Measurements from ENCODE around the gene IL31RA.
"Not testable (repeated sequence)": the region's sequence is repeated elsewhere in the genome, so short reads cannot be mapped to it uniquely, and the experiment has no call there.

Gene IL31RA

DNA sequence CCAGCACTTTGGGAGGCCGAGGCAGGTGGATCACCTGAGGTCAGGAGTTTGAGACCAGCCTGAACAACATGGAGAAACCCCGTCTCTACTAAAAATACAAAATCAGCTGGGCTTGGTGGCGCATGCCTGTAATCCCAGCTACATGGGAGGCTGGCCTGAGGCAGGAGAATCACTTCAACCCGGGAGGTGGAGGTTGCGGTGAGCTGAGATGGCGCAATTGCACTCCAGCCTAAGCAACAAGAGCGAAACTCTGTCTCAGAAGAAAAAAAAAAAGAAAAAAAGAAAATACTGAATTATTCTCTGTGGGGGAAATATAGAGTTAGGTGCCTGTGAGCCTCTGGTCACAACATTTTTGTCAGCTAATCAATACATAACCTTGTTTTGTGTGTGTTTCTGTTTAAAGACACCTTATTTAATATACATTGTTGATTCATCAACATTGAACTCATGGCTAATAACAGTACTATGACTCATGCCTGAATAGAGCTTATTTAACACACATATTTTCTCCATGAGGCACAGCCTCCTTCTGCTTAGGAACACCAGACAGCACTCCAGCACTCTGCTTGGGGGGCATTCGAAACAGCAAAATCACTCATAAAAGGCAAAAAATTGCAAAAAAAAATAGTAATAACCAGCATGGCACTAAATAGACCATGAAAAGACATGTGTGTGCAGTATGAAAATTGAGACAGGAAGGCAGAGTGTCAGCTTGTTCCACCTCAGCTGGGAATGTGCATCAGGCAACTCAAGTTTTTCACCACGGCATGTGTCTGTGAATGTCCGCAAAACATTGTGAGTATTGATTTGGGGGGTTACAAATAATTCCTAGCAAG lies at the start of gene IL31RA:
TSS of gene IL31RA (plus strand) at position 519 of the 836 bp plus-strand sequence. CDS start at position 733, 214 bp downstream.
- DNase-seq: peak; percentile 53

GRCh38 chr5:55808814-55809213 lies 42.3 kb upstream of the IL31RA start:
- DNase-seq: not testable (repeated sequence)

DNA sequence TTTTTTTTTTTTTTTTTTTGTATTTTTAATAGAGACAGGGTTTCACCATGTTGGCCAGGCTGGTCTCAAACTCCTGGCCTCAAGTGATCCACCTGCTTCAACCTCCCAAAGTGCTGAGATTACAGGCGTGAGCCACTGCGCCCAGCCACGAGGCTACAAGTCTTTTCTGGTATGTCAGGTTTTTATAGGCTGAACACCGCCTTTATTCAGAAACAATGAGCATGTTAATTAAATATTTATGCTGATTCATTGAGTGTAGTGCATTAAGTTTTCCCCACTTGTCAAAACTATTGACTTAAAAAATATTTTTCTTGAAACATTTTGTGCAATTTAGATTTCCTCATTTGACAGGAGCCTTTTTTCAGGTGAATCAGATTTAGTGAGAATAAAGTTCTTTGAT lies 35.2 kb upstream of the IL31RA start:
- not testable (repeated sequence) for DNase-seq

DNA sequence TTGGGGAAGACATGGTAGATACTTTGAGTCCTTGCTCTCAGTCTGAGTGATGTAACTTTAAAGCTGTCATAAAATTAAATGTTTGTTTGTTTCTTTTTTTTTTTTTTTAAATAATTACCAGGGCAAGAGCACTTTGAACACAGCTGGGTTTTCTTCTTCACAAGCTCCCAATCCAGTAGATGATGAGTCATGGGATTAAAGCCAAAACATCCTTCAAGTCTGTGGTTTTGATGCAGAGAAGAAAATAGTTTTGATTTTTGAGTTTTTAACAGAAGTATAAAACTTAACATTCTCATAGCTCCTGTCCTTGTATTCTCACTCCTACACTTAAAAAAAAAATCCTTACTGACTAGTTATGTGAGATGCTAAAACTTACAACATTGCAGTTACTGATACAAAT lies 34.8 kb upstream of the IL31RA start:
- no peak for DNase-seq

DNA sequence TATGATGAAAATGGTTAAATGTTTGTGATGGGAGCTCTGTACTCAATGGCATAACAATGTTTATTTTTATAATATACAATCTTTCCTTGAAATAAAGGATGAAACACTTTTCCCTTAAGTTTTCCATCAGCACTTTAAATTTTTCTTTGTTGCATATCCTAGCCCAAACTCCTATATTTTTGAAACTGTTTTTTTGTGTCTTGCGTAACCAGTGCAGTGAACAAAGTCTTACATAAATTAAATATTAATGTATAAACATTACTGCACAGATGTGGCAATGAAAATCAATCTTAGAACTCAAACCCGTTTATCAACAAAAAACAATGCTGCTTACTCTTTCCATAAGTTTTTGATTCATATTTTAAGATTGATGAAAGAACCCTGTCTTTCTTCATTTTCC lies 34.1 kb upstream of the IL31RA start:
- DNase-seq: no peak

DNA sequence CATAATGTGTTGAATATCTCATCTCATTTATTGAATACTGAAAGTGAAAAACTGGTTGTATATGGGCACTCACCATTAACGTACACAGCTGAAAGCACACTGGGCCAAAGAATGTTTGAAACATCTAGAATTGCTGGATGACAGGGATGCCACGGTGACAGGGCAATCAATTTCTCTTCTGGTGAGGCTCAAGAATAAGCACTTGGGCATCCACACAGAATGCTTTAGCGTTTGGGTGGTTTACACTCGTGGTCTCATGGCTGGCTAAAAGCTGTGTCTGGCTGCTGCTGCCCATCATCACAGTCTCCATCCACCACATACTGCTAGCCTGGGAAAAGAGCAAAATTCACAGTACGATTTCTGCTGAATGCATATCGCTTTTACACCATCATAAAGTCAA lies 30.7 kb upstream of the IL31RA start:
- no peak for DNase-seq

GRCh38 chr5:55821731-55822512 lies 29.2 kb upstream of the IL31RA start:
- peak; percentile 1 for DNase-seq

GRCh38 chr5:55823151-55823796 lies 27.9 kb upstream of the IL31RA start:
- DNase-seq: no peak

DNA sequence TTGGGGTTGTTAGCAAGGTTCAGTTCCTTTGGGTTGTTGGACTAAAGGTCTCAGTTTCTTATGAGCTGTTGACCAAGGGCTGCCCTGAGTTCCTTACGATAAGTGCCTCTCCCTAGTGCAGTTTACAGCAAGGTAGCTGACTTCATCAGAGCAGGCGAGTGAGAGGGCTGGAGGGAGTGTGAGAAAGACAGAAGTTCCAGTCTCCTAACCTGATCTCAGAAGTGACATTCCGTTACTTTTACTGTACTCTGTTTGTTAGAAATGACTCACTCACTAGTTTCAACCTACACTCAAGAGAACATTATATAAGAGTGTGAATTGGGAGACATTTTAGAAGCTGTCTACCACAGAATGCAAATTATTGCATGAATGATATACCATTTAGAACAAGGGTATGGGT lies 21.2 kb upstream of the IL31RA start:
- DNase-seq: no peak

DNA sequence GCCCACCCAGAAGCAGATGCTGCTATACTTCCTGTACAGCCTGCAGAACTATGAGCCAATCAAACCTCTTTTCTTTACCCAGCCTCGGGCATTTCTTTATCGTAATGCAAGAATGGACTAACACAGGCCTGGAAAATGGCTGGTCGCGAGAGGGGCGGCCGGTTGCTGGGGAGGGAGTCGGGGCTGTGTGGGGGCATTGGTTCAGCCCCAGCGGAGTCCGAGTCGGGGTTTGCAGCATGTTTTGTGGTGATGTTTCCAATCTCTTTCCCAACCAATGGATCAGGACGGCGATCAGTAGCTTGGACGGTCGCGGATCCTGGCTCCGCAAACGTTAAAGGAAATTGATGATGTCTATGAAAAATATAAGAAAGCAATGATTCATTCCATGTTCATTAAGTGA lies 18.7 kb upstream of the IL31RA start:
- no peak for DNase-seq

DNA sequence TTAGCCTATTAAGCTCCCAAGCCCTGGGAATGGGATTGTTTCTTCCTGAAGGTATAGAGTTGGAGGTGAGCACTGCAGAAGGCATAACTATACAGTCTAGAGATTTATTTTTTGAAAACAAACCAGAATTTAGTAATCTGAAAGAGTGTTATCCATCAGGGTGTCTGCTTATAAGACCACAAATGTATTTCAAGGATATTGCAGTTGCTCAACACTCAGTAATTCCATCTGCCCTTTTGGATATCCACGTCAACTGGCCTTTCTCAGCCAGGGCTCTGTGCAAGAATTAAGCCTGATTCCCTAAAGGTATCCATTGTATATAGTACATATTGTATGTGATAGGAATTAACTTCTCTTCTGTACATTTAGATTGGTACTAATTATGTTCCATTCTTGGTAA lies 15.0 kb upstream of the IL31RA start:
- DNase-seq: no peak

- DNase-seq: no peak
Measured at GRCh38 chr5:55841976-55842375, 9.2 kb upstream of the IL31RA start.

GRCh38 chr5:55847837-55848236 lies 3.3 kb upstream of the IL31RA start:
- DNase-seq: no peak

GRCh38 chr5:55848783-55849182 lies 2.4 kb upstream of the IL31RA start:
- DNase-seq: no peak

DNA sequence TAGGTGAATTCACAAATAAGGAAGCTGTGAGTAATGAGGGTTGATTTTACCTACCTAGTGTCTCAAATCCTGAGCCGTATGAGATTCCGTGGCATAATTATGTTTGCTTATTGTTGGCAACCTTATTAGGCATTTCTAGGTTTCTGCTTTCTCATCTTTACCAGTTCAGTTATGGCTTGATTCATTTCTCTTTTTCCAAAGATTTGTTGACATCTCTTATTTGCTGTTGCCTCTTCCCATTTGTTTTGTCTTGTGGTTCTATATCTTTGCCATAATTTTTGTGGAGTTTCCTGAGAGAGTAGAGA lies 470 bp downstream of the IL31RA start:
- DNase-seq: no peak

GRCh38 chr5:55852503-55852902 lies 1.3 kb downstream of the IL31RA start:
- no peak for DNase-seq

DNA sequence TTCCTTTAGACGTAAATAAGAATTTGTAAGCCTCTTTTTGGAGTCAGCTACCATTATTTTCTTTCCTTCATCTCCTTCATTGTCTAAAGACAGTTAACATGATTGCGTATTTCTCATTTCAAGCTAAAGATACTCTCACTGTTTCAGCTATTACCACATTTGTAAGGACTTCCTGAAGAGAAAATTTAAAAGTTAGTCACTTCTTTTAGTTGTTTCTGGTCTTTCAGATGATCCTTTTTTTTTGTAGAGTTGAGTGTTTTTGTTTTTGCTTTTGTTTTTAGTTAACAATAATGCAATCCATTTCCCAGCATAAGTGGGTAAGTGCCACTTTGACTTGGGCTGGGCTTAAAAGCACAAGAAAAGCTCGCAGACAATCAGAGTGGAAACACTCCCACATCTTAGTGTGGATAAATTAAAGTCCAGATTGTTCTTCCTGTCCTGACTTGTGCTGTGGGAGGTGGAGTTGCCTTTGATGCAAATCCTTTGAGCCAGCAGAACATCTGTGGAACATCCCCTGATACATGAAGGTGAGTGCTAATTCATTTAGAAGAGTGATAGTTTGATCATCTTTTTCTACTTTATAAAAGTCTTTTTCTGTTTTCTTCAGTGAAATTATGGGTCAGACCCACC lies 2.0 kb downstream of the IL31RA start:
- DNase-seq: peak; percentile 86

- no peak for DNase-seq
Measured at GRCh38 chr5:55853818-55854217, 2.7 kb downstream of the IL31RA start.

- DNase-seq: no peak
Measured at GRCh38 chr5:55855509-55855908, 4.4 kb downstream of the IL31RA start.

DNA sequence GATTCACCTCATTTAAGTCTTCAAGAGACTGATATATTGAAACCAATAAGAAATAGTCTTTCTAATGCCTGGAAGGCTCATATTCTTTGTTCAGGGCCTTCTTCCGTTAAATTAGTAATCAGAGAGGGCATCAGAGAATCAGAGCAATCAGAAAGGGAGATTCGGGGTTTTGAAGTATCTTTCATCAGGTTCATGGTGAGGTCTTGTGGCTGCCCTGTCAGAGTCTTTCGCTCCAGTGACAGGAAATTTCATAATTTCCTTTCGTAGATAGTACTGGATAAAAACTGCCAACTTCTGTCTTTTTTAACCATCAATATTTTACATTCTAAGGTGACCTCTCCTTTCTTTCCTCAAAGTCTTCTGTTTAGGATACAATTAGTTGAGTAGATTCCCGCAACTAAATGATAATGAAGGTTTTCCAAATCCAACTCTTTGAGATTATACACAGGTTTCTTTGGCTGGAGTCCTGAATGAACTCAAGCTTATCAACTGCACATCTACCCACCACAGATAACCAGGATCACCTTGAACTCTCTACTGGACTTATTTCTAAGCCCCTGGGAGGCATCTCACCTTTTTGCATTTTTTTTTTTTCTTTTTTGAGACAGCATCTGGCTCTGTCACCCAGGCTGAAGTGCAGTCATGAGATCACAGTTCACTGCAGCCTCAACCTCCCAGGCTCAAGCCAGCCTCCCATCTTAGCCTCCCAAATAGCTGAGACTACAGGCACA lies 5.5 kb downstream of the IL31RA start:
- peak; percentile 87 for DNase-seq

DNA sequence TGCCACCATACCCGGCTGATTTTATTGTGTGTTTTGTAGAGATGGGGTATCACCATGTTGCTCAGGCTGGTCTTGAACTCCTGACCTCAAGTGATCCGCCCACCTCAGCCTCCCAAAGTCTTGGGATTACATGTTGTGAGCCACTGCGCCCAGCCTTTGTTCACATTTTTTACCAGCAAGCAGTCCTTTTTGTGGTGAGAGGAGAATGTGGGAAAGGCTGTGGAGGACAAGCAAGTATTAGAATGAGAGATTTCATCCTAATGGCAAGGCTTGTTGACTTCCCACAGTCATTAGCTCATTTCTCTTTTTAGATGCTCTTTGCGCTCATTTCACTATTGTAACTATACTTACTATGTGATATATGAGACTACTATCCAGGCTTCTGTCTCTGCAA lies 6.1 kb downstream of the IL31RA start:
- no peak for DNase-seq

DNA sequence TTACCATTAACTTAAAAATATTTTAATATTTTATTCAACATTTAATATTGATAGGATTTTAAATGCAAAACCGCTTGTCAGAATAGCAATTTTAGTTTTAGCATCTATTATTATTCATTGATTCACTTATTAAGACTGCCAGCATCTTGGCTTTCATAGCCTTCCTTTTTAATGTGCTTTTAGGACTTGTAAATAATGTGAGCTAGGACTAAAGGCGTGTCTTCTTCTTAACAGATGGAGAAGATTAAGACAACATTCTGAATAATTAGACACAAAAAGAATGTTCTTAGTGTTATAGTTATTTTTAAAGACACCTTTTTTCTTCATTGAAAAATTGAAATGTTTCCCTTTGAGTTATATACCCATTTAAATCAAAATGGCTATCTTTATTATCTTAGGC lies 6.9 kb downstream of the IL31RA start:
- no peak for DNase-seq

DNA sequence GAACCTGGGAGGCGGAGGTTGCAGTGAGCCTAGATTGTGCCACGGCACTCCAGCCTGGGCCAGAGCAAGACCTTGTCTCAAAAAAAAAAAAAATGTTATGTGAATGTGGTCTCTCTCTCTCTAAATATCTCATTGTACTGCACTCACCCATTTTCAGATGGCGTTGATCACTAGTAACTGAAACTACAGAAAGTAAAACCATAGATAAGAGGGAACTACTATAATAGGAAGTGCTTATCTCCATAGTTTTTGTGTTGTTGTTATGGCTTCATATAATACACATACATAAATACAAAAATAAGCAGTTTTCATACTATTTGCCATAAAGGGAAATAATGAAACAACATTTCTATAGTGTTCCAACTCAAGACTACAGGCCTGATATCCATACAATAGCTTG lies 9.1 kb downstream of the IL31RA start:
- DNase-seq: peak; percentile 76

All from inflammatory macrophage treated with lipopolysaccharide for 4 hours (primary cell).